Spleen (tissue), 7 donors: ENCODE results near the gene NRARP.

Experiments used
- CTCF ChIP-seq, 11 experiments: fragments of 200-600 bp in 7 of 11; fragments of 450-650 bp in 4 of 11; sonication (generic) in 4 of 11; IDR thresholded peaks in 8 of 11; conservative IDR thresholded peaks in 3 of 11; 1 replicate in 7 of 11; 2 replicates in 4 of 11; pipeline versions ENCODE4 v1.4.0 to v1.8.0; 2016 to 2021; ENCODE audit warnings: antibody characterized with exemption in 11 of 11, inconsistent platforms in 4 of 11, mild to moderate bottlenecking in 1 of 11
- POLR2A ChIP-seq, 3 donors: fragments of 450-650 bp; IDR thresholded peaks; one replicate each; pipeline ENCODE4 v1.5.1; 2017; ENCODE audit warnings: antibody characterized with exemption in 3 of 3, mild to moderate bottlenecking in 1 of 3
- donor health status: DM: no; HTN: no; CAD: no; lungs with moderate emphysema.
- donor health status: DM: no; HTN: no; CAD: no.
- donor health status: DM: no; HTN: no; CAD: no.

- TF ChIP-seq CTCF (IDR thresholded peaks at IDR 0.05 in 8 of 11, conservative IDR thresholded peaks at IDR 0.05 in 3 of 11) (no peak), POLR2A (IDR thresholded peaks at IDR 0.05) (no peak)
These were observed 26.2 kb downstream of the NRARP start for GRCh38 chr9:137275588-137276472.
